ENCODE data around the gene ATP11A.

Gene ATP11A

DNA sequence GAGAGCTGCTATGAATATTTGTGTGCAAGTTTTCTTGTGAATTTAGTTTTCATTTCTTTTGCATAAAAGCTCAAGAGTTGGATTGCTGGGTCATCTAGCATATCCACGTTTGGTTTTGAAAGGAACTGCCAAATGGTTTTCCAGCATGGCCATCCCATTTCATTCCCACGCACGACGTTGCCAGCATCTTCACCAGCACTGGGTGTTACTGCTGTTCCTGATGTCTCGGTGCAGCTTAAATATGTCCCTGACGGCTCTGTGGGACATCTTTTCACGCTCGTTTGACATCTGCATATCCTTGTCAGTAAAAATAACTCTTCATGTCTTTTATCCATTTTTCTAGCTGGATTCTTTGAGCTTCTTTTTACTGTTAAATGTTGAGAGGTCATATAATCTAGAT is 123.7 kb downstream of the ATP11A start:
- in situ Hi-C loops (cut with MboI; ENCODE audit: low sequenced_read_pairs) = no loop called here

DNA sequence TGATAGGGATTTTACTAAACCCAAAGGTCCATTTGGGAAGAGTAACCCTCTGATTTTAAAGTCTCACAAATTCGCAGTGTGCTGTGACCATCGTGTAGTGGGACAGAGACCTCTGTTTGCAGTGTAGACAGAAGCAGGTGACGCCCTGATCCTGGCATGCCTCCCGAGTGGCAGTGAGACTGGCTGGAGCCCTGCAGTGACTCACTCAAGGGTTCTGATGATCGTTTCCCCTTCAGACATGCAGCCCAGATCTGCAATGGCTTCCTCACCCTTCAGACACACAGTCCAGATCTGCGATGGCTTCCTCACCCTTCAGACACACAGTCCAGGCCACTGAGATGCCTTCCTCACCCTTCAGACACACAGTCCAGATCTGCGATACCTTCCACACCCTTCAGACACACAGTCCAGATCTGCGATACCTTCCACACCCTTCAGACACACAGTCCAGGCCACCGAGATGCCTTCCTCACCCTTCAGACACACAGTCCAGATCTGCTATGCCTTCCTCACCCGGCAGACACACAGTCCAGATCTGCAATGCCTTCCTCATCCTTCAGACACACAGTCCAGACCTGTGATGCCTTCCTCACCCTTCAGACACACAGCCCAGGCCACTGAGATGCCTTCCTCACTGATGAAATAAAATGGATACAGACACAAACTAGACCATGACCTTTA is 125.2 kb downstream of the ATP11A start:
- in situ Hi-C loops (cut with MboI; ENCODE audit: low sequenced_read_pairs) = no loop called here

DNA sequence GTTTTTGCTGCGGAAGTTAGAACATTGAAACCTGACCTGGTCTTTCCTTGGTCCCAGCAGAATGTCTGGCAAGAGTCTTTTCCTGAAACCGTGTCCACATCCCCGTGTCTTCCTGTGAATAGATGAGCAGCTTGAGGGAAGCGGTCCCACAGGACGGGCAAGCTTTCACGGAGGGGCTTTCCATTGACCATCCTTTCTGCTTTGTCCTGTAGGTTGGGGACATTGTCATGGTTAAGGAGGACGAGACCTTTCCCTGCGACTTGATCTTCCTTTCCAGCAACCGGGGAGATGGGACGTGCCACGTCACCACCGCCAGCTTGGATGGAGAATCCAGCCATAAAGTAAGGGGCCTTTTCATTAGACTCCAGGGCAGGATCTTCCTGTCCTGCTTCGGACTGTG is 126.0 kb downstream of the ATP11A start:
- in situ Hi-C loops (cut with MboI; ENCODE audit: low sequenced_read_pairs) = no loop called here

DNA sequence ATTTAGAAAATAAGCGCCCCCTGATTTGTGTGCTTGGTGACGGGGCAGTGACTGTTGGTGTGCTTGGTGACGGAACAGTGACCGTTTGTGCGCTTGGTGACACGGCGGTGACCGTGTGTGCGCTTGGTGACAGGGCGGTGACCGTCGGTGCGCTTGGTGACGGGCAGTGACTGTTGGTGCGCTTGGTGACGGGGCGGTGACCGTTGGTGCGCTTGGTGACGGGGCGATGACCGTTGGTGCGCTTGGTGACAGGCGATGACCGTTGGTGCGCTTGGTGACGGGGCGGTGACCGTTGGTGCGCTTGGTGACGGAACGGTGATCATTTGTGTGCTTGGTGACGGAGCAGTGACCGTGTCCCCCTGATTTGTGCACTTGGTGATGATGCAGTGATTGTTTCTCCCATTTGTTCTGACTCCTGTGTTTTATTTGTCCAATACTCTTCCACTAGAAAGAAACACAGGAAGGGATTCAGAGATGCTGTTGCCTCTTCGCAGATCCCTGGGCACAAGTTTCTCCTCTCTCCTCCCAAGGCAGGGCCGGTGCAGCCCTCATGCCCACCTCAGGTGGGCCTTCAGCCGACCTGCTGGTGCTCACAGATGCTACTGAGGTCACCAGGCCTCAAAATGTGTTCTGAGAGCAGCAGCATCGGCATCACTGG is 128.3 kb downstream of the ATP11A start:
- in situ Hi-C loops (cut with MboI; ENCODE audit: low sequenced_read_pairs) = no loop called here

DNA sequence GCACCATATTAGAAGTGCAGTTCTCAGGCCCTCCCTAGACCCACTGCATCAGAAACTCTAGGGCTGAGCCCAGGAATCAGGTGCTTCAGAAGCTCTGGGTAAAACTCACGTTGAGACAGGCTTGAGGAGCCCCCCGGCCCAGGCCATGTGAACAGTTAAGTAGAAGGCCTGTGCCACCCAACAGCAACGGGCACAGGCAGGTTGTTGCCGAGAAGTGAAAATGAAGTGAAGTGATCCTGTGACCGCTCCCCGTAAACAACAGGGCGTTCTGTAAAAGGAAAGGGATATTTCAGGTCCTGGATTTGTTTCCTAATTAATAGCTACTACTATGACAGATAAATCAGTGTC is 128.8 kb downstream of the ATP11A start:
- in situ Hi-C loops (cut with MboI; ENCODE audit: low sequenced_read_pairs) = no loop called here

DNA sequence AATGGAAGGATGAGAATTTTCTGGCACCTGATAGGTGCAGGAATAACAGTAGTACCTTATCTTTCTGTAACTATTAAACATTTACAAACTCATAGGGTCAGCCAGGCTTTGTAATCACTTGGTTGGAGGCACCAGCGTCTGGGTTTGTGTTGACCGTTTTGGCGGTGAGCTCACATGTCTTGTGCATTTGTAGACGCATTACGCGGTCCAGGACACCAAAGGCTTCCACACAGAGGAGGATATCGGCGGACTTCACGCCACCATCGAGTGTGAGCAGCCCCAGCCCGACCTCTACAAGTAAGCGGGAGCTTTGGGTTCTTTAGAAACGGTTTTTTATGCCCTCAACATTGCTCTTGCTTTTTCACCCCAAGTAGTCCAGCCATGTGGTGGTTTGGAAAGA is 129.3 kb downstream of the ATP11A start:
- in situ Hi-C loops (cut with MboI; ENCODE audit: low sequenced_read_pairs) = no loop called here

DNA sequence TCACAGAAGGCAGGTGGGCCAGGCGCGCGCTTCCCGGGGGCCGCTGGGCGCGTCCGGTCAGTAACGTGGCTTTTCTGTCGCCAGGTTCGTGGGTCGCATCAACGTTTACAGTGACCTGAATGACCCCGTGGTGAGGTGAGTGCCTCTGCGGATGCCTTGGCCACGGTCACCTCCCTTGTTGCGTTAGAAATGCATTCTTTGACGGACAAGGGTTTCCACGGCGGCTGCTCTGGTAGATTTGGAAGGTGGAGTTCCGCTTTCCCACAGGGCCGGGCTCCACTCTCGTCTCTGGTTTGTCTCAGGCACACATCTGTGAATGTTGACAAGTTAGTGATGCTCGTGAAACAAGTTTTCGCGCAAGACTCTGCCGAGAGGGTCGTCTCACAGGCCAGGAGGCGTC is 130.0 kb downstream of the ATP11A start:
- in situ Hi-C loops (cut with MboI; ENCODE audit: low sequenced_read_pairs) = no loop called here

DNA sequence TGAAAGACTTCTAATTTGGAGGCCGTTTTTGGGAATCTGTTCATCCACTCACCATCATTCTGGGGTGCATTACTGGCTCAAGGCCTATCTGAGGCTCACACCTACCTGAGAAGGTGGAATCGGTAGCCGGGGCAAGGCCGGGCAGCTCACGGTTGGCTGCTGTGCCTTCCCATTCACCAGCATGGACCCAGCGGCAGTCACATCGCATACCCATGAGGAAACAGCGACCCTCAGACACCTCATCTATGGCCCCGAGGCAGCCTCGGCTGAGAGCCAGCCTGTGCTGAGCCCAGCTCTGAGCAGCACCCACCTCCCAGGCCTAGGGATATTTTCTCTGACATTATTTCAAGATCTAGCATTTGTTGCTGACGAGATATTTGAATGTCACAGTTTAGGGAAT is 130.5 kb downstream of the ATP11A start:
- in situ Hi-C loops (cut with MboI; ENCODE audit: low sequenced_read_pairs) = no loop called here

DNA sequence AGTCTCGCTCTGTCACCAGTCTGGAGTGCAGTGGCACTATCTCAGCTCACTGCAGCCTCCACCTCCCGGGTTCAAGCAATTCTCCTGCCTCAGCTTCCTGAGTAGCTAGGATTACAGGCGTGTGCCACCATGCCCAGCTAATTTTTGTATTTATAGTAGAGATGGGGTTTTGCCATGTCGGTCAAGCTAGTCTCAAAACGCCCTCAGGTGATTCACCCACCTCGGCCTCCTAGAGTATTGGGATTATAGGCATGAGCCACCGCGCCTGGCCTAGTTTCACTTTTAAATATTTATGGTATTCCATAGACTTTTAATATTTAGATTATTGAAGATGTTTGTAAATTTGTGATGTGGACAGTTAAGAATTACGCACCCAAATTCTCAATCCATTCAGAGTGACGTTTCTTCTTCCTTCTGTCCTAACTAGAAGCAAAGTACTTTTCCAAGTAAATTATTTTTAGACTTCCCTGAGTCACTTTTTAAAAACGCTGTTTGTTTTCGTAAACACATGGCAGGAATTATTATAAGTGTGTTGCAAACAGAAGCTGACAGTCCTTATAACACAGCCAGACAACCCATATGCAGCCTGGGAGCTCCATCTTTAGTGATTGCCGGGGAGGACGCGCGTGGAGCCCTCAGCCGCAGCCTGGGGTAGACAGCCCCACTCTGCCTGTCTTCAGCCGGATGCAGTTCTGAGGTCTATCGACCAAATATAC is 131.7 kb downstream of the ATP11A start:
- in situ Hi-C loops (cut with MboI; ENCODE audit: low sequenced_read_pairs) = no loop called here

DNA sequence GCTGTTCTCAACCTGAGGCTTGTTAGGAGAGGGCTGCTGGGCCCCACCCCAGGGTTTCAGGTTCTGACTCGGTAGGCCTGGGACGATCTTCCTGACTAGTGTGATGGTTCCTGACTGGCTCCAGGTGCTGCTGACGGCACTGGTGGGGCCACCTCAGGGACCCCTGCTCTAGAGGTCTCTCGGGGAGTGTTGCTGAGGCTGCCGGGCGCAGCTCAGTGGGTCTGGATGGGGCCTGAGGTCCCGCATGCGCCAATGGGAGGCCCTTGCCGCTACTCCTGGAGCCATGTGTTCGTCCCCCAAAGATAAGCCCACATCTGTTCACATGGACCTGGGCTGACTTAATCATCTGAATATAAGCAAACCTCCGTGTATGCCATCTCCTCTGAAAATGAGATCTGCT is 133.0 kb downstream of the ATP11A start:
- in situ Hi-C loops (cut with MboI; ENCODE audit: low sequenced_read_pairs) = no loop called here

DNA sequence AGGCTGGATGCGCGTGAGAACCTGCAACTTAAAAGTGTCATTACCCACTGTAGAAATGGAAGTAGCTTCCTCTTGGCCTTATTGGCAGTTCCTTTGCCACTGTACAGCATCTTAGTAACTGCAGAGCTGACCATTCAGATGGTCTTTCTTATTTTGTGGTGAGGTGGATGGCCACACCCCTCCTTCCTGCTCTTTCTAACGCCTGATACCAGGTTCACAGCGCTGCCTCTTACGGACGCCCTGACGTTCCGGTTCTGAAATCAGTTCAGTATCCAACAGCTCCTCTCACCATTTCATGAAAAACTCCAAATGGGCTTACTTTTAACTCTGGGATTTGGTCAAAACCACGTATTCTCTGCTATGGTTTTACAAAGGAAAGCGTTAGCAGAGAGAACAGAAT is 134.6 kb downstream of the ATP11A start:
- in situ Hi-C loops (cut with MboI; ENCODE audit: low sequenced_read_pairs) = no loop called here

DNA sequence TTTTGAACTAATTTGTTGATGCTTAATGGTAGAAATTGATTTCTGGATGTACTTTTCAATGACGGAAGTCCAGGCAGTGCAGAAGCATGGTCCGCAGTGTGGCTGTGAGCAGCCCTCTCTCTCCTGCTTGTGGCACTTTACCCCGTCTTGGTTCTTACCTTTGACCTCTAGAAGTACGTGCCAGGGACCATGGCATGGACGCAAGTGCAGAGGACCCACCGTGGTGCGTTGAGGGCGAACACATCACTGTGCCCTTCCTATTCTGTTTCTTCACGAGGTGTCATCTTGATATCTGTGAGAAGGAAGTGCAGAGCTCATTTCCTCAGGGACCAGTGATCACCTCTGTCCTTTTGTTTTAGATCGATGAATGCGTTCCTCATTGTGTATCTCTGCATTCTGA is 135.2 kb downstream of the ATP11A start:
- in situ Hi-C loops (cut with MboI; ENCODE audit: low sequenced_read_pairs) = no loop called here

DNA sequence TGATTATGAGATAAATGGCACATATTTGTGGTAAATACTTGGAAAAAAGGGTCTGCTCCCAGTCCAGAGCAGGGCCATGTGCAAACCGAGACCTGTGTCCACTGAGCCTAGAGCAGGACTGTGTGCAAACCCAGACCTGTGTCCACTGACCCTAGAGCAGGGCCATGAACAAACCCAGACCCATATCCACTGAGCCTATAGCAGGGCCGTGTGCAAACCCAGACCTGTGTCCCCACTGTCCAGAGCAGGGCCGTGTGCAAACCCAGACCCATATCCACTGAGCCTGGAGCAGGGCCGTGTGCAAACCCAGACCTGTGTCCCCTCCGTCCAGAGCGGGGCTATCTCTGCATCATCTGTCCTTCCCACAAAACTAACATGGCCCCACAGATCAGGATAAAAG is 136.0 kb downstream of the ATP11A start:
- in situ Hi-C loops (cut with MboI; ENCODE audit: low sequenced_read_pairs) = no loop called here

DNA sequence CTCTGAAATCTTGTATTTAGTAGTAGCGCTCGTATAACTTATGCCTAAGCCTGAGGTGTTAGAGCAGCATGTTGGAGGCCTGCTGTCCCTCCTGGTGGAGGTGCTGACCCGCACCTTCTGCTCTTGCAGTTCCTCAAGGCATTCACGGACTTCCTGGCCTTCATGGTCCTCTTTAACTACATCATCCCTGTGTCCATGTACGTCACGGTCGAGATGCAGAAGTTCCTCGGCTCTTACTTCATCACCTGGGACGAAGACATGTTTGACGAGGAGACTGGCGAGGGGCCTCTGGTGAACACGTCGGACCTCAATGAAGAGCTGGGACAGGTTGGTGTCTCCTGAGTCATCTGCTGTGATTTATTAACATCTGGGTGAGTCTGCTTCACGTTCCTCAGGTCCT is 136.7 kb downstream of the ATP11A start:
- in situ Hi-C loops (cut with MboI; ENCODE audit: low sequenced_read_pairs) = no loop called here

DNA sequence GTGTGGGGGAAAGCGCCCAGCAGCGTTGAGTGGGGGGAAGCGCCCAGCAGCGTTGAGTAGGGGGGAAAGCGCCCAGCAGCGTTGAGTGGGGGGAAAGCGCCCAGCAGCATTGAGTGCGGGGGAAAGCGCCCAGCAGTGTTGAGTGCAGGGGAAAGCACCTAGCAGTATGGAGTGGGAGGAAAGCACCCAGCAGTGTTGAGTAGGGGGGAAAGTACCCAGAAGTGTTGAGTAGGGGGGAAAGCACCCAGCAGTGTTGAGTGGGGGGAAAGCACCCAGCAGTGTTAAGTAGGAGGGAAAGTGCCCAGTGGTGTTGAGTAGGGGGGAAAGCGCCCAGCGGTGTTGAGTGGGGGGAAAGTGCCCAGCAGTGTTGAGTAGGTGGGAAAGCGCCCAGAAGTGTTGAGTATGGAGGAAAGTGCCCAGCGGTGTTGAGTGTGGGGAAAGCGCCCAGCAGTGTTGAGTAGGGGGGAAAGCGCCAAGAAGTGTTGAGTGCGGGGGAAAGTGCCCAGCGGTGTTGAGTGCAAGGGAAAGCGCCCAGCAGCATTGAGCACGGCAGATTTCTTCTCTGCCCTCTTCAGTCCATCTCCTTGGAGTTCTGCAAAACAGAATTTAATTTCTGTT is 138.4 kb downstream of the ATP11A start:
- in situ Hi-C loops (cut with MboI; ENCODE audit: low sequenced_read_pairs) = no loop called here

DNA sequence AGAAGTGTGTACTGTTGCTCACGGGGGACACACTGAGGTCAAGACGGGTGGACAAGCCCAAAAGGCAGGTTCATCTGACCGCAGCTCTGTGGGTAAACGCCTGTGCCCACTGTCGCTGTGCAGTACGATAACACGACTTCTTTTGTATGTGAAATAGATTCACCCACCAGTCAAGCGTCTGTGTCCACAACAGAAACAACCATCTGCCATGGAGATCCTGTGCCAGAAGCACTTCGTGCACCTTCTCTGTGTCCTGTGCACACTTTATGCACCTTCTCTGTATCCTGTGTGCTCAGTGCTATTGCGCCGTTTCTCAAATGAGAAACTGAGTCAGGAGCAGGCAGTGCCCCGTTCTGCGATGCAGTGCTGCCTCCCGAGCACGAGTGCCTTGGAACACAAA is 138.9 kb downstream of the ATP11A start:
- in situ Hi-C loops (cut with MboI; ENCODE audit: low sequenced_read_pairs) = no loop called here

DNA sequence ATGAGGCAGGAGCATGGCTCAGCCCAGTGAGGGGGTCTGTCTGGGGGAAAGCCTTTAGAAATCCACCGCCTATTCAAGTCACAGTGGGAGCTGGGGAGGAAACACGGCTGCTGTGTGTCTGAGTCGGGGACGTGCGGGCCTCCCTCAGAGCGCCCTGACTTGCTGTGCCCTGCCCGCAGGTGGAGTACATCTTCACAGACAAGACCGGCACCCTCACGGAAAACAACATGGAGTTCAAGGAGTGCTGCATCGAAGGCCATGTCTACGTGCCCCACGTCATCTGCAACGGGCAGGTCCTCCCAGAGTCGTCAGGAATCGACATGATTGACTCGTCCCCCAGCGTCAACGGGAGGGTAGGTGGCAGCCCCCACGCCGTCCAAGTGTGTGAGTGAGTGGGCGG is 141.4 kb downstream of the ATP11A start:
- in situ Hi-C loops (cut with MboI; ENCODE audit: low sequenced_read_pairs) = no loop called here

DNA sequence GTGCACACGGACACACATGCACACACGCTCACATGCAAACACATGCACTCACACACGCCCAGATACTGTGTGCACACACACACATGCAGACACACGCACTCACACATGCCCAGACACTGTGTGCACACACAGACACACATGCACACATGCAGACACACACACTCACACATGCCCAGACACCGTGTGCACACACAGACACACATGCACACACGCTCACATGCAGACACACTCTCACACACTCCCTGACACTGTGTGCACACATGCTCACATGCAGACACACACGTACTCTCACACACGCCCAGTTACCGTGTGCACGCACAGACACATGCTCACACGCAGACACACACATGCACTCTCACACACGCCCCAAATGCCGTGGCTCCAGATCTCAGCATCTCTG is 142.0 kb downstream of the ATP11A start:
- in situ Hi-C loops (cut with MboI; ENCODE audit: low sequenced_read_pairs) = no loop called here

DNA sequence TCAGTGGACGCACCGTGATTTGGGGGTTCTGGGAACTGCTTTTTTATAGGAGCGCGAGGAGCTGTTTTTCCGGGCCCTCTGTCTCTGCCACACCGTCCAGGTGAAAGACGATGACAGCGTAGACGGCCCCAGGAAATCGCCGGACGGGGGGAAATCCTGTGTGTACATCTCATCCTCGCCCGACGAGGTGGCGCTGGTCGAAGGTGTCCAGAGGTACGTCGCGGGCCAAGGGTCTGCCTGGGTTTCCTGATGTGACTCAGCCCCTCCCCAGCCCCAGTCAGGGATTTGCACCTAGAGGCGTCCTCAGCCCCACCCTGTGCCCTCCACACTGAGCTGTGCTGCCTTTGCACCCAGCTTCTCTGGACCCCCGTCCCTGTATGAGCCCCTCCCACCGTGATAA is 143.0 kb downstream of the ATP11A start:
- in situ Hi-C loops (cut with MboI; ENCODE audit: low sequenced_read_pairs) = no loop called here

DNA sequence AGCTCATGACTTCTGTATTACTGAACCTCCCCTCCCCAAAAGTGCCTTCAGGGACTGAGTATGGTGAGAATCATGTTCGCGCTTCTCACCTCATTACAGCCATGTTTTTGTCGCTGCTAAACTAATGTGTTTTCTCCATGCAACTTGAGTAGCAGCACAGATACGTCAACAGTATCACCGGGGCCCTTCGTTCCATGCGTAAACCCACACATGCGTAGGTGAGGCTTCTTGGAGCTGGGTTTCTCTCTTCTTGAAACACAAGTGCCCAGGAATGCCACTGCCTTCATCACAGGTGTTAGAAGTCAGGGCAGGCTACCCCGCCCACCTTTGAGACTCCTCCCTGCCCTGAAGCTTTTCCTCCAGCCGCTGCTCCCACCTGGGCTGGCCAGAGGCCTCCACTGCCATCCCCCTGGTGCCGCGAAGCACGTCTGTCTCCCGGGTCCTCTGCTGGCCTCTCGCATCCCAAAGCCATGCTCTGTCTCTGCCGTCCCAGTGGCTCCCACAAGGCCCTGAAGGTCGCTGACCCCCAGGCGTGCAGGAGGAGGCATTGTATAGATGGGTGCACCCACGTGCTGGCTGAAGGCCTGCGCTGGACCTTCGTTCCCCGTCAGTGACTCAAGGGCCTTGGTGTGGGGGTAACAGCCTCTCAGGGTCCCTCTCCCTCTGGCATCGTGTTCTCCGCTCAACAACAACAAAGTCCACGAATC is 143.9 kb downstream of the ATP11A start:
- in situ Hi-C loops (cut with MboI; ENCODE audit: low sequenced_read_pairs) = no loop called here

DNA sequence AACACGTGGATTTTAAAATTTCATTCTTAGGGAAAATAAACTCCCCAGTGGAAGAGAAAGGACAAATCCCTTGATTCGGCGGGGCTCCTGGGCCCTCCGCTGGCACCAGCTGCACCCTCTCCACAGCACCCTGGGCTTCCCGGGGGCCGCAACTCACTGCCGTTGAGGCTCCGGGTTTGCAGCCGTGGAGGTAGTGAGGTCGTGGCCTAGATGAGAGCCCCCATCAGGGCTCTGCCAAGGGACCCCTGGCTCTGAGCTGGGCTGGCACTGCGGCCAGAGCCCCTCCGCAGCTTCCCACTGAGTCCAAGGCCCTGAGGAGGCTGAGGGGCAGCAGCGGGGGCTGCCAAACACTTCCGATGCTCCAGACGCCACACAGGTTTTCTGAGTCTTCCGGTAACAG is 145.5 kb downstream of the ATP11A start:
- in situ Hi-C loops (cut with MboI; ENCODE audit: low sequenced_read_pairs) = no loop called here

All from HL-60/S4 treated with retinoic acid at 250 ng/mL for 4 days and 3 days (cell line).